ENCODE results near the gene PWWP2B.
"Not testable (repeated sequence)": the region's sequence is repeated elsewhere in the genome, so short reads cannot be mapped to it uniquely, and the experiment has no call there.

The PWWP2B gene

GRCh38 chr10:132382231-132382922 lies 14.6 kb upstream of the PWWP2B start:
- no peak for DNase-seq

GRCh38 chr10:132383101-132383500 lies 13.9 kb upstream of the PWWP2B start:
- DNase-seq: no peak

GRCh38 chr10:132383751-132384196 lies 13.2 kb upstream of the PWWP2B start:
- DNase-seq: no peak

- no peak for DNase-seq
Observed at GRCh38 chr10:132384618-132385388, 12.2 kb upstream of the PWWP2B start.

GRCh38 chr10:132385389-132385667 lies 11.7 kb upstream of the PWWP2B start:
- no peak for DNase-seq

- no peak for DNase-seq
Observed at GRCh38 chr10:132385721-132386418, 11.1 kb upstream of the PWWP2B start.

GRCh38 chr10:132386419-132386831 lies 10.6 kb upstream of the PWWP2B start:
- DNase-seq: no peak

- not testable (repeated sequence) for DNase-seq
Observed at GRCh38 chr10:132386896-132387295, 10.1 kb upstream of the PWWP2B start.

GRCh38 chr10:132387764-132388210 lies 9.2 kb upstream of the PWWP2B start:
- DNase-seq: peak in 1 of 2 experiments; percentile 46

GRCh38 chr10:132388891-132389432 lies 8.0 kb upstream of the PWWP2B start:
- DNase-seq: no peak

GRCh38 chr10:132389433-132390169 lies 7.4 kb upstream of the PWWP2B start:
- DNase-seq: no peak

- DNase-seq: no peak
Observed at GRCh38 chr10:132390170-132390920, 6.7 kb upstream of the PWWP2B start.

- no peak for DNase-seq
Observed at GRCh38 chr10:132390921-132391675, 5.9 kb upstream of the PWWP2B start.

- DNase-seq: no peak
Observed at GRCh38 chr10:132391676-132392020, 5.4 kb upstream of the PWWP2B start.

GRCh38 chr10:132392184-132392800 lies 4.7 kb upstream of the PWWP2B start:
- DNase-seq: no peak

- DNase-seq: no peak
Observed at GRCh38 chr10:132392811-132393694, 3.9 kb upstream of the PWWP2B start.

- no peak for DNase-seq
Observed at GRCh38 chr10:132393695-132394181, 3.3 kb upstream of the PWWP2B start.

GRCh38 chr10:132394201-132394811 lies 2.7 kb upstream of the PWWP2B start:
- no peak for DNase-seq

Measured in NCI-H526 (cell line).